Neuronal stem cell (in vitro differentiated cells): Measurements from ENCODE around the gene MCTP1.

Experiments used
- DNase-seq: peaks from one replicate; pipeline ENCODE4 v3.0.0-alpha.2; 2013; ENCODE audit warnings: low spot score
- H2AFZ ChIP-seq: one replicate; pipeline ENCODE4 v1.6.1; 2013; ENCODE audit warnings: mild to moderate bottlenecking, low read length, inconsistent platforms
- H2AK5ac ChIP-seq: 2 replicates; pipeline ENCODE4 v1.6.1; 2013; ENCODE audit warnings: low read depth, mild to moderate bottlenecking, inconsistent platforms, low read length, moderate library complexity, mixed read lengths
- H2BK120ac ChIP-seq: 2 replicates; pipeline ENCODE4 v1.6.1; 2013; ENCODE audit warnings: low read depth, mild to moderate bottlenecking, inconsistent platforms, low read length, moderate library complexity, mixed read lengths
- H2BK12ac ChIP-seq: one replicate; pipeline ENCODE4 v1.6.1; 2013; ENCODE audit warnings: low read length, inconsistent platforms
- H2BK15ac ChIP-seq: 2 replicates; pipeline ENCODE4 v1.6.1; 2013; ENCODE audit warnings: mild to moderate bottlenecking, low read length, inconsistent platforms, mixed read lengths
- H2BK5ac ChIP-seq: one replicate; pipeline ENCODE4 v1.6.1; 2013; ENCODE audit warnings: inconsistent platforms, mild to moderate bottlenecking, low read length, moderate library complexity
- H3K14ac ChIP-seq: one replicate; pipeline ENCODE4 v1.6.1; 2013; ENCODE audit warnings: low read length, inconsistent platforms
- H3K18ac ChIP-seq: 2 replicates; pipeline ENCODE4 v1.6.1; 2013; ENCODE audit warnings: low read length, inconsistent platforms
- H3K23ac ChIP-seq: 2 replicates; pipeline ENCODE4 v1.6.1; 2013; ENCODE audit warnings: low read depth, mild to moderate bottlenecking, mixed read lengths, low read length, inconsistent platforms; ENCODE audit not compliant: poor library complexity
- H3K27ac ChIP-seq: replicated peaks from 3 replicates; pipeline ENCODE4 v1.5.1; 2013; ENCODE audit warnings: low read length, inconsistent platforms
- H3K27me3 ChIP-seq, 3 experiments: 2 replicates each; pipeline ENCODE4 v1.6.1; 2013; ENCODE audit warnings: low read length in 3 of 3, mild to moderate bottlenecking in 2 of 3, inconsistent platforms in 1 of 3, low read depth in 1 of 3, mixed read lengths in 1 of 3, moderate library complexity in 1 of 3; ENCODE audit not compliant: control insufficient read depth in 3 of 3, insufficient read depth in 3 of 3
- H3K36me3 ChIP-seq, 2 donors: replicated peaks in 1 of 2; 2 replicates each; pipeline ENCODE4 v1.6.1; 2013; ENCODE audit warnings: low read length in 2 of 2; ENCODE audit not compliant: control insufficient read depth in 2 of 2, insufficient read depth in 2 of 2
- H3K4ac ChIP-seq: 2 replicates; pipeline ENCODE4 v1.6.1; 2013; ENCODE audit warnings: inconsistent platforms, mild to moderate bottlenecking, low read length, moderate library complexity
- H3K4me1 ChIP-seq, 2 donors: 1 replicate in 1 of 2; 2 replicates in 1 of 2; pipeline ENCODE4 v1.6.1; 2013; ENCODE audit warnings: low read length in 2 of 2, low read depth in 1 of 2; ENCODE audit not compliant: control insufficient read depth in 2 of 2, insufficient read depth in 1 of 2
- H3K4me2 ChIP-seq: one replicate; pipeline ENCODE4 v1.6.1; 2013; ENCODE audit warnings: mild to moderate bottlenecking, low read length, inconsistent platforms; ENCODE audit not compliant: insufficient read depth, poor library complexity, severe bottlenecking
- H3K4me3 ChIP-seq, 2 donors: 2 replicates each; pipeline ENCODE4 v1.5.1; 2013; ENCODE audit warnings: low read length in 2 of 2, mild to moderate bottlenecking in 2 of 2, inconsistent platforms in 1 of 2, moderate library complexity in 1 of 2
- H3K79me1 ChIP-seq: one replicate; pipeline ENCODE4 v1.6.1; 2013; ENCODE audit warnings: low read depth, mild to moderate bottlenecking, inconsistent platforms, low read length, moderate library complexity
- H3K9ac ChIP-seq: one replicate; pipeline ENCODE4 v1.6.1; 2013; ENCODE audit warnings: mild to moderate bottlenecking, low read depth, low read length, inconsistent platforms; ENCODE audit not compliant: poor library complexity
- H3K9me3 ChIP-seq, 2 donors: replicated peaks in 1 of 2; 2 replicates each; pipeline versions ENCODE3 to v1.6.1; 2013; ENCODE audit warnings: low read length in 2 of 2, mild to moderate bottlenecking in 2 of 2, inconsistent platforms in 1 of 2, low read depth in 1 of 2, mixed read lengths in 1 of 2, moderate library complexity in 1 of 2; ENCODE audit not compliant: control insufficient read depth in 2 of 2, insufficient read depth in 1 of 2
- H4K8ac ChIP-seq: one replicate; pipeline ENCODE4 v1.6.1; 2013; ENCODE audit warnings: low read depth, mild to moderate bottlenecking, inconsistent platforms, low read length, moderate library complexity
- H4K91ac ChIP-seq: one replicate; pipeline ENCODE4 v1.6.1; 2013; ENCODE audit warnings: low read length, low read depth, mild to moderate bottlenecking, inconsistent platforms; ENCODE audit not compliant: poor library complexity
- WGBS, 2 donors: extraction: QIAGEN DNeasy Blood & Tissue Kit; methylation state at CpG; one replicate each; pipeline ENCODE4 v1.1.7; 2013; ENCODE audit warnings: missing lambda C conversion rate in 2 of 2, mixed read lengths in 1 of 2; ENCODE audit not compliant: insufficient read length in 2 of 2, insufficient replicate concordance in 1 of 2; ENCODE audit errors: extremely low coverage in 2 of 2; 5-methylcytosine and 5-hydroxymethylcytosine counted together

Gene MCTP1

DNA sequence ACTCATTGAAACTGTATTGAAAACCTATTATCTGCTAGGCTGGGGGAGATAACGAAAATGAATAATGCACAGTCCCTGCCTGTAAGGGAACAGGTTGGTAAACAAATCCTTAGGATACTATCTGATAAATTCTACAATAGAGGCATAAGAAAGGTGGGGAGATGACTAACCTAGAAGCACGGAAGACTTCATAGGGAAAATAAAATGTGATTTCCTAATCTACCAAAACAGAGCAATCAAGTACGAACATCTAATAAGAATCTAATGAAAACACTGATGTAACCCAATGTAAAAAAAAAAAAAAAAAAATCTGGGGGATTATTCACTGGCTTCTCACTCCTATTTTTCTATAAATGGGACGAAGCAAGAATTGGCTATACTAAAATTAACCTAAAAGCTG is 542.0 kb downstream of the MCTP1 start:
- no peak overlapping the region for H4K8ac ChIP-seq
- H3K4me3 ChIP-seq: no peak overlapping the region
- H3K14ac ChIP-seq: no peak overlapping the region
- H3K36me3 ChIP-seq: no peaks in the 10 kb centered on the region
- H3K79me1 ChIP-seq: no peaks in the 10 kb centered on the region
- H3K4me2 ChIP-seq: no peak overlapping the region
- DNase-seq: no peak
- H4K91ac ChIP-seq: no peak overlapping the region
- no peak overlapping the region for H2BK15ac ChIP-seq
- no peak overlapping the region for H2BK120ac ChIP-seq
- H2AK5ac ChIP-seq: no peak overlapping the region
- no peak overlapping the region for H3K9ac ChIP-seq
- no peak overlapping the region for H2BK12ac ChIP-seq
- no peak overlapping the region for H2AFZ ChIP-seq
- peaks cover 0 to 6% of the 10 kb centered on the region in 2 donors for H3K4me1 ChIP-seq
- no peak overlapping the region for H2BK5ac ChIP-seq
- no peak overlapping the region for H3K4ac ChIP-seq
- H3K27me3 ChIP-seq: no peaks in the 10 kb centered on the region
- WGBS, 2 donors: no CpG with 5 or more reads among the region's 4 CpGs
- no peak overlapping the region for H3K18ac ChIP-seq
- H3K27ac ChIP-seq: no peak overlapping the region
- no peak overlapping the region for H3K23ac ChIP-seq
- H3K9me3 ChIP-seq: no peaks in the 10 kb centered on the region

DNA sequence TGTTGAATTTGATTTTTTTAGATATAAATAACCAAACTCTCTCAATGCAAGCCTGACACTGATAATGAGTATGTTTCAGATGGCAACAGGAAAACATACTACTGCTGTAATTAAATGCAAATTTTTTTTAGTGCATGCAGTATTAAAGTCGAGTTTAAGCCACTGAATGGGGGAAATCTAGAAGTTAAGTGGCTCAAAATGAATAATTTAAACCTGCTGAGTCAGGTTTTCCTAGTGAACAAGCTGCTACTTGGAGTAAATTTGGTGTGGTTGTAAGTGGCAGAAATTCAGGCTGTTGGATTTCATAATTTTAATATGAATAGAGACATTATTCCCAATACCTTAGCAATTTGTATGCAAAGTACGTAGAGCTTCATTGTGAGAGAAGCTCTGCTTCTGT is 544.6 kb downstream of the MCTP1 start:
- Histone ChIP-seq H3K14ac (no peak overlapping the region), H3K4ac (no peak overlapping the region), H3K36me3 (no peaks in the 10 kb centered on the region), H2AK5ac (no peak overlapping the region), H3K4me3 (no peak overlapping the region), H2AFZ (no peak overlapping the region), H2BK5ac (no peak overlapping the region), H3K23ac (no peak overlapping the region), H2BK12ac (no peak overlapping the region), H4K91ac (no peak overlapping the region), H3K18ac (no peak overlapping the region), H3K9me3 (no peaks in the 10 kb centered on the region), H4K8ac (no peak overlapping the region), H3K79me1 (no peaks in the 10 kb centered on the region), H2BK120ac (no peak overlapping the region), H3K27me3 (no peaks in the 10 kb centered on the region), H3K27ac (no peak overlapping the region), H3K4me2 (no peak overlapping the region), H3K9ac (no peak overlapping the region), H2BK15ac (no peak overlapping the region), H3K4me1 (no peaks in the 10 kb centered on the region)
- WGBS, 2 donors: no CpG with 5 or more reads among the region's 2 CpGs
- DNase-seq: no peak

DNA sequence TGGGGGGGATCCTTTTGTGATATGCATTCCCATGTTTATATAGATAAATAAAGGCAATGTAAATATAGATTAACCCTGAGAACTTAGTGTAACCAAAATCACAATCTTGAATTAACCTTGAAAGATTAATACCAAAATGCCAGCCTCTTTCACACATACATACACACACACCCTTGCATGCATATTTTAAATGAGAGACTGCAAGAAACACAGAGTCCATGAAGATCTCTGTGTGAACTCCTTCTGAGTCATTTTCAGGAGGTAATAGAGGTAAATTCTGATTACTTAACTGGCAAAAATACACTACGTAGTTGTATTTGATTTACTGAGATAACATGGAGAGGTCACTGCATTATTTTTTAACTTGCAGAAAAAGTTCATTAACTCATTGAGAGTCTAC is 548.4 kb downstream of the MCTP1 start:
- Histone ChIP-seq H2BK120ac (no peak overlapping the region), H2BK5ac (no peak overlapping the region), H3K23ac (no peak overlapping the region), H3K79me1 (no peaks in the 10 kb centered on the region), H3K9me3 (no peaks in the 10 kb centered on the region), H3K14ac (no peak overlapping the region), H4K8ac (no peak overlapping the region), H3K36me3 (no peaks in the 10 kb centered on the region), H3K4ac (no peak overlapping the region), H3K4me2 (no peak overlapping the region), H4K91ac (no peak overlapping the region), H3K9ac (no peak overlapping the region), H2AFZ (no peak overlapping the region), H3K4me1 (no peaks in the 10 kb centered on the region), H3K18ac (no peak overlapping the region), H3K27ac (no peak overlapping the region), H2BK15ac (no peak overlapping the region), H3K27me3 (no peaks in the 10 kb centered on the region), H2AK5ac (no peak overlapping the region), H2BK12ac (no peak overlapping the region), H3K4me3 (no peak overlapping the region)
- DNase-seq: no peak
- WGBS, 2 donors: no CpG with 5 or more reads among the region's 1 CpG

DNA sequence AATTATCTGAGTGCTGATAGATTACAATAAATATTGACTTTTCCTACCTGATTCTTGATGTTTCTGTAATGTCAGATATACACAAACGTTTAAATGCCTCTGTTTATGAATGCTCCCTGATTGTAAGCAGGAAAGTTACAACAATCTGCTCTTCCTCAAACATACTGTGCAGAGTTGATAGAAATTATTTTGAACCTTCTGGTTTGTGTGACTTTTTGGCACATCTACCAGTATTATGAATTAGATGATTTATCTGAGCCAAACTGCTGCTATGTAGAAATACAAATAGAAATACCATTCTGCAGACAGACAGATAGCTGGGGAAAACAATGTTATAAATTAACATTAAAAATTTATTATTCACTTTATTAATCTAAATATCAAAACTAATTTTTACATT is 553.4 kb downstream of the MCTP1 start:
- no peaks in the 10 kb centered on the region for H3K36me3 ChIP-seq
- no peak overlapping the region for H2AFZ ChIP-seq
- H4K8ac ChIP-seq: no peak overlapping the region
- H2BK5ac ChIP-seq: no peak overlapping the region
- no peak overlapping the region for H2BK12ac ChIP-seq
- no peak overlapping the region for H3K4me3 ChIP-seq
- WGBS, 2 donors: no CpG with 5 or more reads among the region's 1 CpG
- no peaks in the 10 kb centered on the region for H3K9me3 ChIP-seq
- no peak overlapping the region for H3K23ac ChIP-seq
- H3K4me2 ChIP-seq: no peak overlapping the region
- H3K9ac ChIP-seq: no peak overlapping the region
- H4K91ac ChIP-seq: no peak overlapping the region
- H3K79me1 ChIP-seq: no peaks in the 10 kb centered on the region
- H3K4ac ChIP-seq: no peak overlapping the region
- H2BK120ac ChIP-seq: no peak overlapping the region
- no peak overlapping the region for H3K18ac ChIP-seq
- DNase-seq: no peak
- peaks cover 0 to 2% of the 10 kb centered on the region in 2 donors for H3K4me1 ChIP-seq
- no peak overlapping the region for H3K27ac ChIP-seq
- no peaks in the 10 kb centered on the region for H3K27me3 ChIP-seq
- no peak overlapping the region for H3K14ac ChIP-seq
- no peak overlapping the region for H2AK5ac ChIP-seq
- H2BK15ac ChIP-seq: no peak overlapping the region
